Fibroblast of mammary gland (primary cell): Measurements from ENCODE around the gene ABCB10.

ENCODE experiments used
- DNase-seq: peaks from one replicate; pipeline ENCODE4 v3.0.0-alpha.2; 2010; ENCODE audit warnings: low read depth
- H3K4me3 ChIP-seq: 2 replicates; pipeline ENCODE4 v1.5.1; 2011; ENCODE audit warnings: low read depth, mild to moderate bottlenecking, low read length, moderate library complexity; ENCODE audit not compliant: control insufficient read depth
- TF ChIP-seq, protein P1 (sequence below): conservative IDR thresholded peaks from 2 replicates; pipeline ENCODE4 v1.5.1; 2011; ENCODE audit warnings: low read depth, low read length, inconsistent platforms; ENCODE audit not compliant: control insufficient read depth, insufficient read depth

Gene ABCB10

DNA sequence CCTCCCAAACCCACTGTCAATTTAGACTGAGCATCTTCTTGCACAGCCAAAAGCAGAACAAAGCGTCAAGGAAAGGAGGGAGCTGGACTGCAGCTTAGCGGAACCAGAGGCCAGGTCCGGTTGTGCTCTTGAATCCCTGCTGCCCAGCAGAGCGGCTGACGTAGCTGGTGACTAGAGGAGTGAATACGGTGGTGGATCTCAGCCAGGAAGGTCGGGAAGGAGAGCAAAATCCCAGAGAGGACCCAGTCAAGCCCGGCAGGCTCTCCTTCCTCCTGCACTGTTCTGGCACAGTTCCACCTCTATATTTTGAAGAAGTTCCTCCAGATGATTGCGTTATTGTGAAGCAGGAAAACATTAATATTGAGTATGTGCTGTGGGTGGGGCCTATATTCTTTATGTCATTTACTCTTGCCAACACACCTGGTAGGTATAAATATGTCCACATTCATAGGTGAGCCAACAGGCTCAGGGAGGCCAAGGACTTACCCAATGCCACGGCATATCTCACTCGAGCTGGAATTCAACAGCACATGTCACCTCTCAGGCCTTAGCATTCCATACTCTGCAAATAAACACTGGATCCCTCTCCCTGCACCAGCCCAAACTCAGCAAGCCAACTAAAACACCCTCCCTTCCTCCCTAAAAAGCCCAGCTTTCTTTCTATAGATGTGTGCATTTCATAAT lies 23.6 kb upstream of the ABCB10 start:
- DNase-seq = peak; percentile 71
- no peak overlapping the region for H3K4me3 ChIP-seq
- TF ChIP-seq, protein P1, sequence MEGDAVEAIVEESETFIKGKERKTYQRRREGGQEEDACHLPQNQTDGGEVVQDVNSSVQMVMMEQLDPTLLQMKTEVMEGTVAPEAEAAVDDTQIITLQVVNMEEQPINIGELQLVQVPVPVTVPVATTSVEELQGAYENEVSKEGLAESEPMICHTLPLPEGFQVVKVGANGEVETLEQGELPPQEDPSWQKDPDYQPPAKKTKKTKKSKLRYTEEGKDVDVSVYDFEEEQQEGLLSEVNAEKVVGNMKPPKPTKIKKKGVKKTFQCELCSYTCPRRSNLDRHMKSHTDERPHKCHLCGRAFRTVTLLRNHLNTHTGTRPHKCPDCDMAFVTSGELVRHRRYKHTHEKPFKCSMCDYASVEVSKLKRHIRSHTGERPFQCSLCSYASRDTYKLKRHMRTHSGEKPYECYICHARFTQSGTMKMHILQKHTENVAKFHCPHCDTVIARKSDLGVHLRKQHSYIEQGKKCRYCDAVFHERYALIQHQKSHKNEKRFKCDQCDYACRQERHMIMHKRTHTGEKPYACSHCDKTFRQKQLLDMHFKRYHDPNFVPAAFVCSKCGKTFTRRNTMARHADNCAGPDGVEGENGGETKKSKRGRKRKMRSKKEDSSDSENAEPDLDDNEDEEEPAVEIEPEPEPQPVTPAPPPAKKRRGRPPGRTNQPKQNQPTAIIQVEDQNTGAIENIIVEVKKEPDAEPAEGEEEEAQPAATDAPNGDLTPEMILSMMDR = no peak

DNA sequence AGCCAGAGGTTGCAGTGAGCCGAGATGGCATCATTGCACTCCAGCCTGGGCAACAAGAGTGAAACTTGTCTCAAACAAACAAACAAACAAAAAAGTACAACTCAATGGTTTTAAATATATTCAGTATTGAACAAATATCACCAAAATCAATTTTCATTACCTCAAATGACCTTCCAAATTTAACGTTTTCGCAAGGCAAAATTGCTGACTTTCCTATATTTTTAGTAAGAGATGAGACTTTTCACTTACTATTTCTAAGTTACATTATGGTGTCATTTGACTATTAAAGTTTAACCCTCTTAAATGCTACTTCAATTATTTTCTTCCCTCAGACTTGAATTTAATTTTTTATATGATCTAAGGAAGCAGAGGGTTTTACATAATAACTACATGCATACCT lies 23.0 kb upstream of the ABCB10 start:
- TF ChIP-seq, protein P1 = no peak
- no peak for DNase-seq
- H3K4me3 ChIP-seq = no peak overlapping the region

DNA sequence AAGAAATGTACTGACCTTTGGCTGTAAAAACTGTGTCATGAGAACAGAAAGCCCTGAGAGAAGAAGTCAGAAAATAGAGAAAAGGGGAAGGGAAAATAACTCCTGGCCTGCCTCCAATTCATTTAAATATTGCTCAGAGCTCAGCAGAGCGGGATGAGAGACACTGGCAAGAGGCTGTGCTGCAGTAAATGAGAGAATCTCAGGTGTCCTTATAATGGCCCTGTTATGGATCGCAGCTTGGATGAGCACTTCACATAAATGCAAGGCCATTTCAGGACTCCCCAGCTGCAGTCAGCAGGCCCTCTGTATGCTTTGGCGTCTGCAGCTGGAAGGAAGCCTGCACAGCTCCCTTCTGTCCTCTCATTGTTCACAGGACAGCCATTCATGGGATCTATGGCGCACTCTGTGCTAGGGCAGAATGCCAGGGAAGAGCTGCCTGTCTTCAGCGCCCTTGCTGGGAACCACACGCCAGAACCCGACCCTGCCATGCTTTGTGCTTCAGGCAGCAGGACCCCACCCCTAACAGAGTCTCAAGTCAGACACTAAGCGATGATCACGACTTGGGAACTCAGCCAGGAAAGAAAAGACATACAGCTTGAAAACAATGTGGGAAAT lies 20.7 kb upstream of the ABCB10 start:
- TF ChIP-seq, protein P1 = no peak
- H3K4me3 ChIP-seq = no peak overlapping the region
- peak; percentile 35 for DNase-seq

DNA sequence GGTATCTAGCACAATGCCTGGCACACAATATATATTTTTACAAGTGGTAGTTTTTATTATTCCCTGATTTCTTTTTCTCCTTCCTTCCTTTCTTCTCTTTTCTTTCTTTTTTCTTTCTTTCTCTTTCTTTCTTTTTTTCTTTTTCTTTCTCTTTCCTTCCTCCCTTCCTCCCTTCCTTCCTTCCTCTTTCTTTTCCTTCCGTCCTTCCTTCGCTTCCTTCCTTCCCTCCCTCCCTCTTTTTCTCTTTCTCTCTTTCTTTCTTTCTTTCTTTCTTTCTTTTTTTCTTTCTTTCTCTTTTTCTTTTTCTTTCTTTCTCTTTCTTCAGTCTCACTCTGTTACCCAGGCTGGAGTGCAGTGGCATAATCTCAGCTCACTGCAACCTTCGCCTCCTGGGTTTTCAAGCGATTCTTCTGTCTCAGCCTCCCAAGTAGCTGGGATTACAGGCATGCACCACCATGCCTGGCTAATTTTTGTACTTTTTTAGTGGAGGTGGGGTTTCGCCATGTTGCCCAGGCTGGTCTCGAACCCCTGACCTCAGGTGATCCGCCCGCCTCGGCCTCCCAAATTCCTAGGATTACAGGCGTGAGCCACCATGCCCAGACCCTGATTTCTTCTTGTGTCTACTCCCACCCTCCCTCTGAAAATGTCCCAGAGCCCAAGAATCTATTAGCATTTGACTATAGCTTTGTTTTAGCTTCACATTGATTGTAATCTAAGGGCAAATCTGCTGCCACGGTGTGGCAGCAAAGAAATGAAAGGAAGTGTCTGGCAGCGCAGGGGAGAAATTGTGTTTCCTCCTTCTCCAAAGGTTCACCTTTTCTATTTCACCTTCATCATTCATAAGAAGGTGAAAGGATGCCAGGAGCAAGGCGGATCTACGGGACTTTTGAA lies 19.9 kb upstream of the ABCB10 start:
- H3K4me3 ChIP-seq = no peak overlapping the region
- no peak for DNase-seq
- TF ChIP-seq, protein P1 = no peak

DNA sequence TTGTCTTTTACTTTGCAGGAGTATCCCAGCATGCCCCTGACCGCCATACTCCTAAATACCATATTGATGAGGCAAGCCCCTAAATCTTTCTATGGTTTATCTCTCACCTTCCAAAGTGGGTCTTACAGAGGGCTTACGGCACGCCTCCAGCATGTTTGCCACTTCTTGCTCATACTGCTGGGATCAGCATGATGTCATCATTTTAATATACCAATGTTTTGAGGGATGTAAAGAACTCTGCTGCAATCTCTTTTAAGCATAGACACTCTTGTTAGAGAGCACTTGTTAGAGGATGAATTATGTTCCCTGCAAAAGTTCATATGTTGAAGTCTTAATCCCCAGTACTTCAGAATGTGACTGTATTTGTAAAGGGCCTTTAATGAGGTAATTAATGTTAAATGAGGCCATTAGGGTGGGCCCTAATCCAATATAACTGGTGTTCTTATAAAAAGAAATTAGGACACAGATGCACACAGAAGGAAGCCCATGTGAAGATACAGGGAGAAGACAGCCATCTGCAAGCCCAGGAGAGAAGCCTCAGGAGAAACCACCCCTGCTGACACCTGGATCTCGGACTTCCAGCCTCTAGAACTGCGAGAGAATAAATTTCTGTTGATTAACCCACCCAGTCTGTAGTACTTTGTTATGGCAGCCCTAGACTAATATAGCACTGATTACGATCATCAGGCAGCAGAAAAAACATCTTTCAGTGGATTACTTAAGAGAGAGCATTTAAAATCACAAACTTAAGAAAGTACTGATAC lies 16.4 kb upstream of the ABCB10 start:
- no peak overlapping the region for H3K4me3 ChIP-seq
- DNase-seq = no peak
- TF ChIP-seq, protein P1 = no peak

DNA sequence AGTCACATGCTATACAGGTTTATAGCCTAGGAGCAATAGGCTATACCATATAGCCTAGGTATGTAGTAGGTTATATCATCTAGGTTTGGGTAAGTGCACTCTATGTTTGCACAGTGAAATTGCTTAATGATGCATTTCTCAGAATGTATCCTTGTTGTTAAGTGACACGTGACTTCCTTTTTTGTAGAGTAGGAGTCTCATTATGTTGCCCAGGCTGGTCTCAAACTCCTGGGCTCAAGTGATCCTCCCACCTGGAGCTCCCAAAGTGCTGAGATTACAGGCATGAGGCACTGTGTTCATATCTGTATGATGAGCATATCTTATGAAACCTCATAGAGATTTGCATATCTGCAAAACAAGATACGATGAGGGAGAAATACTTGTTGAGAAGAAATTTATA lies 13.8 kb upstream of the ABCB10 start:
- TF ChIP-seq, protein P1 = no peak
- no peak overlapping the region for H3K4me3 ChIP-seq
- no peak for DNase-seq
